Kidney epithelial cell (primary cell): ENCODE results near the gene EIF2B5. TPM values are rescaled to one million over a fixed set of nuclear protein-coding genes. Genes with fewer than 3 reads are reported as not detected.
A peak's percentile ranks its signal among the peaks of the same experiment; 100 is the strongest.

ENCODE experiments used
- DNase-seq: peaks from one replicate; pipeline ENCODE4 v3.0.0-alpha.2; 2010; ENCODE audit warnings: low read depth
- H3K27me3 ChIP-seq: 2 replicates; pipeline ENCODE4 v1.6.0; 2011; ENCODE audit warnings: low read length; ENCODE audit not compliant: control insufficient read depth, insufficient read depth
- H3K36me3 ChIP-seq: 2 replicates; pipeline ENCODE4 v1.5.1; 2011; ENCODE audit warnings: low read length; ENCODE audit not compliant: control insufficient read depth, insufficient read depth
- H3K4me3 ChIP-seq: 2 replicates; pipeline ENCODE4 v1.5.1; 2011; ENCODE audit warnings: low read depth, mild to moderate bottlenecking, control low read depth, low read length
- CTCF ChIP-seq: IDR thresholded peaks from 2 replicates; pipeline ENCODE4 v1.5.1; 2011; ENCODE audit warnings: mild to moderate bottlenecking, moderate library complexity, low read length, control low read depth, inconsistent platforms; ENCODE audit not compliant: insufficient read depth, poor library complexity, severe bottlenecking
- total RNA-seq: library from RNA; depleted of rRNA; stranded (reverse); fragments of >200 nt; gene quantifications from 2 replicates; pipeline ENCODE4 v1.2.3, GENCODE V29; 2015

EIF2B5 gene
- total RNA-seq, 1 donor from 2014 or later = 33.8 TPM

GRCh38 chr3:184175981-184176376 lies 40.8 kb downstream of the EIF2B5 start:
- Histone ChIP-seq H3K27me3 (no peaks in the 10 kb centered on the region), H3K4me3 (peak overlapping the region; percentile 97), H3K36me3 (peaks cover 9% of the 10 kb centered on the region)
- TF ChIP-seq CTCF = no peak
- no peak for DNase-seq

GRCh38 chr3:184176377-184177330 lies 41.5 kb downstream of the EIF2B5 start:
- Histone ChIP-seq H3K4me3 (peak overlapping the region; percentile 97), H3K27me3 (no peaks in the 10 kb centered on the region), H3K36me3 (peaks cover 10% of the 10 kb centered on the region)
- peak; percentile 78 for DNase-seq
- no peak for TF ChIP-seq CTCF

GRCh38 chr3:184177331-184177731 lies 42.2 kb downstream of the EIF2B5 start:
- peaks cover 10% of the 10 kb centered on the region for H3K36me3 ChIP-seq
- TF ChIP-seq CTCF = no peak

GRCh38 chr3:184177767-184178306 lies 42.7 kb downstream of the EIF2B5 start:
- no peaks in the 10 kb centered on the region for H3K27me3 ChIP-seq
- TF ChIP-seq CTCF = no peak
- peaks cover 11% of the 10 kb centered on the region for H3K36me3 ChIP-seq
- DNase-seq = no peak
- H3K4me3 ChIP-seq = no peak overlapping the region

More at GRCh38 chr3:184177331-184177731, 42.2 kb downstream of the EIF2B5 start:
- no peak for DNase-seq
- peak overlapping the region; percentile 97 for H3K4me3 ChIP-seq
- no peaks in the 10 kb centered on the region for H3K27me3 ChIP-seq

GRCh38 chr3:184178521-184179138 lies 43.5 kb downstream of the EIF2B5 start:
- Histone ChIP-seq H3K27me3 (no peaks in the 10 kb centered on the region), H3K4me3 (no peak overlapping the region), H3K36me3 (peaks cover 11% of the 10 kb centered on the region)
- TF ChIP-seq CTCF = no peak
- no peak for DNase-seq
